ENCODE results near the gene PFKFB3.
"Not testable (repeated sequence)": the region's sequence is repeated elsewhere in the genome, so short reads cannot be mapped to it uniquely, and the experiment has no call there.

Gene PFKFB3

DNA sequence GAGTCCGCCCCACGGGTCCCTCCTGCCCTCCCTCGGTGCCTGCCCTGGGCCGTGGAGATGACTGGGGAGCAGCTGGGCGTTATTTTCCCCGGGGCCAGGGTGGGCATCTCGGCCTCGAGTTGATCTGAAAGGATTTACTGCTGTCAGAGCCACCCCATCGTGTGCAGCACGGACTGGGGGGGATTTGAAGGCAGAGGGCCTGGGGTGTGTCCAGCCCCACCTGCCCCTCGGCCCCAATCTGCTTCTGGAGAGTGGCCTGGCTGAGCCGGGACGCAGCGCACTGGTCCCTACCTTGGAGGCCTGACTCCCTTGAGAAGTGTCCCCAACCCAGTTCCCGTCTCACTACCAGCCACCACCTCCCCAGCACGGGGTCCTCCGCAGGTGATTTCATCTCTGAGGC, 24.2 kb upstream of the PFKFB3 start:
- no peak for DNase-seq (ENCODE audit: low read depth in 3 of 3)

DNA sequence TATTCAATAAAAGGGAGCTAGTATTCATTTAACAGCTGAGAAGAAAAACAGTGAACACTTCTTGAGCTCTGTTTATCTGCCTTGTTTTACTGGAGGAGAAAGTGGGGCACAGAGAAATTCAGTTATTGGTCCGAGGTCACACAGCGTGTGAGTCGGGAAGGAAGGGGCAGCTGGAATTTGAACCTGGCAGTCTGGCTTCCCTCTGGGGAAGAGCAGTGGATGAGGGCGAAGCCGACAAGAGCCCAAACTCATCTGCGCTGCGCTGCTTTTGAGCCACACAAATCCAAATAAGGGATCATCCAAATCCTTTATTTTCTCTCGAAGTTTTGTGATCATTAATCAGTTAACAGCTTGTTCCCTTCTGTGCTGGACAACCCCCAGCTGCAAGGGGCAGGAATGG, 23.7 kb upstream of the PFKFB3 start:
- no peak for DNase-seq (ENCODE audit: low read depth in 3 of 3)

DNA sequence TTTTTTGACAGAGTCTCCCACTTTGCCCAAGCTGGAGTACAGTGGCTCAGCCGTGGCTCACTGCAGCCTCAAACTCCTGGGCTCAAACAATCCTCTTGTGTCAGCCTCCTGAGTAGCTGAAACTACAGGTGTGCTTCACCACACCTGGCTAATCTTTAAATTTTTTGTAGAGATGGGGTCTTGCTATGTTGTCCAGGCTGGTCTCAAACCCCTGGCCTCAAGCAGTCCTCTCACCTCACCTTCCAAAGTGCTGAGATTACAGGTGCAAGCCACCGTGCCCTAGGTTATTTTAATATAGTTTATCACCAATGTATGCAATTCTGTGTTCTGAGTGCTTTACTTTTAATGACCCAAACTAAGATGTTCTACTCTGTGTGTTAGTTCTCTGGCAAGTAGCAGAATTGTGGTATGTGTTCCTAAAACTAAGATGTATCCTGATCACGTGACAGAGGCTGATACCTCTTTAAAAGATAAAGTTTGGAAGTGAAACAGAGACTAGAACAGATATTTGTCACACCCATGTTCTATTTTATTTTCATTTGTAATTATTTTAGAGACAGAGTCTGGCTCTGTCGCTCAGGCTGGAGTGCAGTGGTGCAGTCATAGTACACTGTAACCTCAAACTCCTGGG, 22.1 kb upstream of the PFKFB3 start:
- no peak for DNase-seq (ENCODE audit: low read depth in 3 of 3)

DNA sequence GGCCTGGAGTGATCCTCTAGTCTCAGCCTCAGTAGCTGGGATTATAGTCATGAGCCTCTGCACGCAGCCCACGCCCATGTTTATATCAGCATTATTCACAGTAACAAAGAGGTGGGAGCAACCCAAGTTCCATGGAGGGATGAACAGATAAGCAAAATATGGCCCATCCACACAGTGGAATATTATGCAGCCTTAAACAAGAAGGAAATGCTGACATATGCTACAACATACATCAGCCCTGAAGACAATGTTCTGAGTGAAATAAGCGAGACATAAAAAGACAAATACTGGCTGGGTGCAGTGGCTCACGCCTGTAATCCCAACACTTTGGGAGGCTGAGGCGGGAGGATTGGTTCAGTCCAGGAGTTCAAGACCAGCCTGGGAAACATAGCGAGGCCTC, 21.5 kb upstream of the PFKFB3 start:
- no peak for DNase-seq (ENCODE audit: low read depth in 3 of 3)

DNA sequence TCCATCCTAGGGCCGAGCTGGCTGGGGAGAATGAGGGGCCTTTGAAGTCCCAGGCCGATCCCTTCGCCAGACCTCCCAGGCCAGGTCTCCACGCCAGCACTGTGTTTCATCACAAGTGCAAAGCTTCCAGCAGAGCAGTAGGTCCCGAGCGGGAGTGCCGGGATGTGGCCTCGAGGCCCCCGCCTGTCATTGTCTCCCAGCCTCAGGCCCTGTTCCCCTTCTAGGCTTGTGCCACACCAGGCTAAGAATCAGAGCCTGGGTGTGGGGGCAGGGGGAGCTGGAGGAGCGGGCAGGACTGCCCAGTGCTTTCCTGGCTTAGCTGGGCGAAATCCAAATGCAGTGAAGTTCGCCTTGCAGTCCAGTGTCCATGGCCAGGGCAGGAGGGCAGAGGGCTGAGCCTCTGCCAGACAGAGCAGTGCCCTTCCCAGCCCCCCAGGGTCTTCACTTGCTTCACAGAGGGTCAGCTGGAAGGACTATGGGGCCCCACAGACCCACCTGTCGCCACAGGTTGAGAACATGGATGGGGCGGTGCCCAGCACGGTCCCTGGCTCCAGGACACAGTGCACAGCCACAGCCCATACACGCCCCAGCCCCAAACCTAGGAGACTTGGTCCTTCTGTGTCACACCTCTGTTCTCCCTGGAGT, 20.2 kb upstream of the PFKFB3 start:
- no peak for DNase-seq (ENCODE audit: low read depth in 3 of 3)

DNA sequence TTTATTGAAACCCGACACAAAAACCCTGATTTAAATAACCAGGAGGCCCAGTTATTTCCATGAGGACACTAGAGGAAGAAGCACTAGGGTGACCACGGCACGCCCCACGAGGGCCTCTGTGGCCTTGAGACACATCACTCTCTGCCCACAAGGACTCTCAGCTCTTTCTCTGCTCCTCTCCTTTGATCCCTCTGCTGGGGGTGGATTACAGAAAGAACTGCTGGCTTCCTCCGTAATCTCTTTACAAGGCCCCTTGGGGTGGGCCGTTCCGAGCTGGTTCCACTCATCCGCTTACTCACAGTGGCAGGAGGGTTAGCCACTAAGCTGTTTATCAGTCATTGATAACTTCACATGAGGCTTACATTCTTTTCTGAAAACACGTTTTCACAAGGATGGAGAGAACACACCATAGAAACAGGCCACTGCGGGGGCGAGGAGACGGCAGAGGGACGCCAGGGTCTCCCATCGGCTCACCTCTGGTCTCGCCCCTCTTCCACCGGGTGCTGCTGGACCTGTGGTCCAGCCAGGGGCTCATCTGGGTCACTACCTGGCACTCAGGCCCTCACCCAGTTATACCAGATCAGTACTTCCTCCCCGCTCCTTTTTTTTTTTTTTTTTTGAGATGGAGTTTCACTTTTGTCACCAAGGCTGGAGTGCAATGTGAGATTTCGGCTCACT, 17.6 kb upstream of the PFKFB3 start:
- DNase-seq (ENCODE audit: low read depth in 3 of 3), result no peak

DNA sequence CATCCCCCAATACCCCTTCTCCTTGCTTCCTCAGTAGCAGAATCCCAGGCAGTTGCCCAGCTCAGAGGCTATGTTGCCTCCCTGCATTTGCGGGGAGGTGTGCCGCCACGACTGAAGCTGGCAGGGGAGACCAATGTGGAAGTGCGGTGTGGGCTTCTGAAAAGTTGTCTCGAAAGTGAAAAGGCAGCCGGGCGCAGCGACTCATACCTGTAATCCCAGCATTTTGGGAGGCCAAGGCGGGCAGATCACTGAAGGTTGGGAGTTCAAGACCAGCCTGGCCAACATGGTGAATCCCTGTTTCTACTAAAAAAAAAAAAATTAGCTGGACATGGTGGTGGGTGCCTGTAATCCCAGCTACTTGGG, 15.9 kb upstream of the PFKFB3 start:
- DNase-seq (ENCODE audit: low read depth in 3 of 3), result no peak

DNA sequence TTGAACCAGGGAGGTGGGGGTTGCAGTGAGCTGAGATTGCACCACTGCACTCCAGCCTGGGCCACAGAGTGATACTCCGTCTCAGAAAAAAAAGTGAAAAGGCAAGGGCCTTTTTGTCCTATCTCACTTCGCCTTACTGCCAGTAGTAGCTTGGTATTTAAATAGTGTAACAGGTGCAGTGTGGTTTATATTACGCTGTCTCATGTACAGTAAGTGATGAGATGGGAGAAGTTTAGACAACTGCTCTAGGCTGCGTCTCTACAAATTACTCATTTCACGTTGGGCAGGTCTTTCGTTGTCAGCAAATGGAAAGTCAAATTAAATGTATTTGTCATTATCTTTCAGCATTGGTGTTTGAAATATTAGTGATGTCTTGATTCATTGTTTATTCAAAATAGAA, 15.5 kb upstream of the PFKFB3 start:
- DNase-seq (ENCODE audit: low read depth in 3 of 3), result no peak

DNA sequence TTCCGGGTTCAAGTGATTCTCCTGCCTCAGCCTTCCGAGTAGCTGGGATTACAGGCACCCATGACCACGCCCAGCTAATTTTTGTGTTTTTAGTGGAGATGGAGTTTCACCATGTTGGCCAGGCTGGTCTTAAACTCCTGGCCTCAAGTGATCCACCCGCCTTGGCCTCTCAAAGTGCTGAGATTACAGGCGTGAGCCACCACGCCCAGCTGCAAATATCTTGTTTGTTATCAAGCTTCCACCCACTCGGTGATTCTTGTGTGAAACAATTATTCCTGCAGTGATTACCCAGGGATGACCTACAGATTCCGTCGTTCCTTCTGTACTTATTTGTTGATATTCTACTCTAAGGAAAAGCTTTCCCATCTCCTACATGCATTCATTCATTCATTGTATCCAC, 12.7 kb upstream of the PFKFB3 start:
- not testable (repeated sequence) for DNase-seq (ENCODE audit: low read depth in 3 of 3)

DNA sequence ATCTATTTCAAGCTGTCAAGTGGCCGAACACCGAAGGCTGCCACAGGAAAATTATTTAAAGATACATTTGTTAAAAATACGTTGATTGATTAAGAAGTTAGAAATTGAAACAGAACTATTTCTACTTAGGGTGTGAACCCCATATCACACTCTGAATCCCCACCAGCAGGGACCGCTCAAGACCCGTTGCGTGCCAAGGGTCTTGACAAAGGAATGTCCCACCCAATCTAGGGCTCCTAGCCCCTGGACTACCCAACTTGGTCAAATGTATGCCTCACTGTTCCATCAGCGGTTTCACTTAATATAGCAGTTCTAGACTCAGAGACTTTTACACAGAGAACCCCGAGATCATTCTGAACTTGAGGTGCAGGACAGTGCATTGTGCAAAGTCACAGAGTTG, 11.6 kb upstream of the PFKFB3 start:
- no peak for DNase-seq (ENCODE audit: low read depth in 3 of 3)

DNA sequence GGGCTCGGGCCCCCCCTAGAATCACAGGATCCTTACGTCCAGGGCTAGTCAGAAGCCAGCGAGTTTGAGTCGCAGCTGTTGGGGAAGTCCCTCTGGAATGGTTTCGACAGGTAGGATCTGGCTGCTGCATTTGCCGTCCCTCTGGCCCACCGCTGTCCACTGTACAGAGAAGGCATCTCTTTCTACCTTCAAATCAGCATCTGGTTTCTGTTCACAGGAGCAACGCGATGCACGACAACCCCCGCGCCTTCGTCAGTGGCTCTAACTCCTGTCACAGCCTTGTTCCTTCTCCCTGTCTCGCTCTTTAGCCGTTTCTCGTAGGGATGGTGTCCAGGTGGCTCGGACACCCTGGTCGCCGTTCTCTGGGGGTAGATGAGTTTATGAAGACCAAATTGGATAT, 11.2 kb upstream of the PFKFB3 start:
- no peak for DNase-seq (ENCODE audit: low read depth in 3 of 3)

DNA sequence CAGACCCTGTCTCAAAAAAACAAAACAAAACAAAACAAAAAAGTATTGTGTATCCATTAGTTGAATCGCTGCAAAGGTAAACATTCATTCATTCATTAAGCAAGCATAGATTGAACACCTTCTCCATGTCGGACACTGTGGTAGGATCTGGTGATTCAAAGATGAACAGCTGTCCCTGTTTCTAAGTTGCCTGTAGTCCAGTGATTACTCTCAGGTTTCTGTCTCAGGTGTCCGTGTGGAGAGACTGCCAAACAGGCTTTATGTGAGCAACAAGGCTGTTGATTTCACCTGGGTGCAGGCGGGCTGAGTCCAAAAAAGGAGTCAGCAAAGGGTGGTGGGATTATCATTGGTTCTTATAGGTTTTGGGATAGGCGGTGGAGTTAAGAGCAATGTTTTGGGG, 9.4 kb upstream of the PFKFB3 start:
- DNase-seq (ENCODE audit: low read depth in 3 of 3), result not testable (repeated sequence)

DNA sequence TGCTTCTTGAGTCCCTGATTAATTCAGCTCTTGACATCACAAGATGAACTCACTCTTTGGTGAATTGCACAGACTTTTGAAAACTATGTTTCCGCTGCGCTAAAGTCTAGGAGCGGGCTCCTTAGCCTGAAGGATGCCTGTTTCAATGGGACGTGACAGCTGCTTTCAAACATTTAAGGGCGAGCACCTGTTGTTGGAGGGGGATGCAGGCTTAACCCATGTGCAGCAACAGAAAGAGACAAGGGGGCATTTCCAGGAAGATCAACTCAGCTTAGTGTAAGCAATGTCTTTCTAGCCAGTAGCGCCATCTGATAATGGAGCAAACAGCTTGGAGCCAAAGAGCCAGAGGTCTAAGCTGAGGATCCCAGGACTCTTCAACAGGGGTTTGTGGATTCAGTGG, 8.4 kb upstream of the PFKFB3 start:
- DNase-seq (ENCODE audit: low read depth in 3 of 3), result no peak

DNA sequence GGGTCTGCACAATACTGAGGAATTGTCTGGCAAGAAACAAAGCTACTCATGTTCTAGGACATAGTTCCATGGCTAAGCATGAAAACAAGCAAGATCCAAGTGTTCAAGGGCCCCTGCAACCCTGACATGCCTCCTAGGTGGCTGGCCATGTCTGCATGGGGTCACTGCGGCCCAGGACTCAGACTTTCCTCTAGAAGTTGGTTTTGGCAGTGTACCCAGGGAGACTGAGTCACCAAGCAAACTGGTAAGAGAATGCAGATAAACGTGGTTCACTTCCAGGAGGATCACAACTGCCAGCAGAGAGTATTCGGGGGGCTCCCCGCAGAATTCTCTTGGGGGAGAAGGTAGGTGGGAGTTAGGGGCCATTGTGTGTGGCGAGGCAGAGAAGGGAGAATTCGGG, 7.4 kb upstream of the PFKFB3 start:
- no peak for DNase-seq (ENCODE audit: low read depth in 3 of 3)

DNA sequence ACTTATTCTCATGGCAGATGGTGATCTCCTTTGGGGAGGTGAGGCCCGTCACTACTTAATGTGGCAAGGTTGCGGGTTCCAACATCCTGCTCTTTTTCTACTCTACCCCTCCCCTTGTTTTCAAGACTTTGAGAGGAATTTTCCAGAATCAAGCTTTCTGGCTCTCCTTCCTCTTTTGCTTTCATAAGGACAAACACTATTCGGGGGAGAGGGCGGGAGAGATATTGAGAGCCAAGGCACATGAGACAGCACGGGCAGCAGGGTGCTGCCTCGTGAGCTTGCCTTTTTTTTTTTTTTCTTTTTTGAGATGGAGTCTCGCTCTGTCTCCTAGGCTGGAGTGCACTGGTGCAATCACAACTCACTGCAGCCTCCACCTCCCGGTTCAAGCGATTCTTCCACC, 6.9 kb upstream of the PFKFB3 start:
- no peak for DNase-seq (ENCODE audit: low read depth in 3 of 3)

DNA sequence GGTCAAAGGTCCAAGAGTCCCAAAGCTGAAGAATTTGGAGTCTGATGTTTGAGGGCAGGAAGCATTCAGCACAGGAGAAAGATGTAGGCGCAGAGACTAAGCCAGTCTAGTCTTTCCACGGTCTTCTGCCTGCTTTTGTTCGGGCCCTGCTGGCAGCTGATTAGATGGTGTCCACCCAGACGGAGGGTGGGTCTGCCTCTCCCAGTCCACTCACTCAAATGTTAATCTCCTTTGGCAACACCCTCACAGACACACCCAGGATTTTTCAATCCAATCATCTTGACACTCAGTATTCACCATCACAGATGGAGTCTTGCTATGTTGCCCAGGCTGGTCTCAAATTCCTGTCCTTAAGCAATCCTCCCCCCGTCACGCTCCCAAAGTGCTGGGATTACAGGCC, 6.2 kb upstream of the PFKFB3 start:
- DNase-seq (ENCODE audit: low read depth in 3 of 3), result not testable (repeated sequence)

DNA sequence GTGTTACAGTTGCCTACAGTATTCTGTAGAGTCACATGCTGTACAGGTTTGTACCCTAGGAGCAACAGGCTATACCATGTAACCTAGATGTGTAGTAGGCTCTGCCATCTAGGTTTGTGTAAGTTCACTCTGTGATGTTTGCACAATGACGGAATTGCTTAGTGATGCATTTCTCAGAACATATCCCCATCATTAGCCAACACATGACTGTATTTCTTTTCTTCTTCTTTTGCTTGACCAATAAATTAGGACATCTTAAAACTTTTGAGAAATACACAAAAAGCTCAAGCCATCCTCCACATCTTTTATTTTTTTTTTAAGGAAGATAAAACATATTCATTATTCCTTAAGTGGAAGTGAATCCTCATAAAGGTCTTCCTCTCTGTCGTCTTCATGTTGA, 5.4 kb upstream of the PFKFB3 start:
- no peak for DNase-seq (ENCODE audit: low read depth in 3 of 3)

DNA sequence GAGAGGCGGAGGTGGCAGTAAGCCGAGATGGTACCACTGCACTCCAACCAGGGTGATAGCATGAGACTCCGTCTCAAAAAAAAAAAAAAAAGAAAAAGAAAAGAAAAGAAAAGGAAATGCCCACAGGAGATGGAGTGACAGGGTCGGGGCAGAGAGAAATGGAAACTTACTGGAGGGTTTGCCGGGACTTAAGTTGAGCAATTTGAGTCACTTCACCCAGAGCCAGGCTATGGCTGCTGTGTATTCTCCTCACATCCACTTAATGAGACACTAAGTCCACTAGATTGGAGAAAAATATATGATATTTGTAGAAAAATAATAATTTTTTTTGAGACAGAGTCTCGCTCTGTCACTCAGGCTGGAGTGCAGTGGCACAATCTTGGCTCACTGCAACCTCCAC, 4.6 kb upstream of the PFKFB3 start:
- no peak for DNase-seq (ENCODE audit: low read depth in 3 of 3)

DNA sequence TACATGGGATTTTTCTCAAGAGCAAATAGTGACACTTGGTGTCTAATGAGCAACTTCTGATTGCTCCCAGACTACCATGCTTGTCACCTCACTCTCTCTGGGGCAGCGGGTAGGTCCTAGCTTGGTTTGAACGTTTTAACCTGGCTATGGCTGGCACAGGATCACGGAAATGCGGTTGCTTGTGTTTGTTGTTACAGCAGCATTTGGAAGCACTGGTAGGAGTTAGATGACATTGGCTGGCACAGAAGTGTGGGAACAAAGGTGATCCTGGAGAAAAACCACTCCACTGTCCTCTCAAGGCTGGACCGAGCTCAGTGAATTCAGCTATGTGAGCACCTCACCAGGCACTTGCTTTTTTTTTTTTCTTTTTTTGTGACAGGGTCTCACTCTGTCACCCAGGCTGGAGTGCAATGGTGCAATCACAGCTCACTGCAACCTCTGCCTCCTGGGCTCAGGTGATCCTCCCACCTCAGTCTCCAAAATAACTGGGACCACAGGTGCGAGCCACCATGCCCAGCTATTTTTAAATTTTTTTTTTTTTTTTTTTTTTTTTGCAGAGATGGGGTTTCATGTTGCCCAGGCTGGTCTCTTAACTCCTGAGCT, 3.5 kb upstream of the PFKFB3 start:
- no peak for DNase-seq (ENCODE audit: low read depth in 3 of 3)

DNA sequence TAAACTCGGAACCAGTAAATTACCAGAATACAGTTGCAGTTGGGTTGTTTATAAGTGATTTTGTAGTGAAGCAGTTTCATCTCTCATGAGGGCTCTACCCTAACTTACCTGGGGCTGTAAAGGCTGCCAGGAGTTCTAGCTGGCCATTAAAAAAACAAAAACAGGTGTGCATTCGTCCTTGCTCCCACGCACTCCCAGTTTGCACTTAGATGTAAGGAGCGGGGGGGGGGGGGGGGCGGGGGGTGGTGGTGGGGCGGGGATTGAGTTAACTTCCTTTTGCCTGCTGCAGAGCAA, 2.3 kb upstream of the PFKFB3 start:
- no peak for DNase-seq (ENCODE audit: low read depth in 3 of 3)

DNA sequence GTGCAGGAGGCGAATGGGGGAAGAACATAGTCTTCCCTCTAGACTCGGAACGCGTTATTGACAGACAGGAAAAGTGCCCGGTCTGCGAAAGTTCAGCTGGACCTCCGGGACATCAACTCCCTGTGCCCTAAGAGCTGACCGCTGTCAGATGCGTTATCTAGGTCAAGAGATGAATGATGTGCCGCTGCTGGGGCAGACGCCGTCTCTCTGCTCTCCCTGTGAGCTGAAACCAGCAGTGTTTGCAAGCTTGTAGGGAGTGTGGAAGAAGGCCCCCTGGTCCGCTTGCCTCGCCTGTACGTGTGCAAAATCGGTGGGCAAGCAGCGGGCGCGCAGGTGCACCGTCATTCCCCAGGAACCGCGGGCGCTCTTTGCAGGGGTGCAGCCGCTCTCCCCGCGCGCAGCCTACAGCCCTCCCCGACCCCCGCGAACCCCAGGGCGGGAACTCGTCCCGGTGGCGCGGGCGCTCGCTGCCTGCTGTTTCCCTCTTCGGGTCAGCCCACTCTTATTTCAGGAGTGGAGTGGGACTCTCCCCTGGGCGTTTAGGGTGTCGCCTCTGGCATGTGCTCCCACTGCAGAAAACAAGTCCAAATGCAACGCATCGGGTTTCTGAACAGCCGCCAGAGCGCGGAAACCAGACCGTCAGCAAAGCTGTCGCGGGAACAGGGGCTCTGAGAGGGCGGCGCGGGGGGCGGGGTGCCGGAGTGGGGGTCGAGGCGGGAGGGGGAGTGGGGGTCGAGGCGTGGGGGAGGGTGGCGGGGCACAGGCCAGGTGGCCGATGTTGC, 1.8 kb upstream of the PFKFB3 start:
- DNase-seq (ENCODE audit: low read depth in 3 of 3), result peak in 1 of 3 donors; percentile 49

DNA sequence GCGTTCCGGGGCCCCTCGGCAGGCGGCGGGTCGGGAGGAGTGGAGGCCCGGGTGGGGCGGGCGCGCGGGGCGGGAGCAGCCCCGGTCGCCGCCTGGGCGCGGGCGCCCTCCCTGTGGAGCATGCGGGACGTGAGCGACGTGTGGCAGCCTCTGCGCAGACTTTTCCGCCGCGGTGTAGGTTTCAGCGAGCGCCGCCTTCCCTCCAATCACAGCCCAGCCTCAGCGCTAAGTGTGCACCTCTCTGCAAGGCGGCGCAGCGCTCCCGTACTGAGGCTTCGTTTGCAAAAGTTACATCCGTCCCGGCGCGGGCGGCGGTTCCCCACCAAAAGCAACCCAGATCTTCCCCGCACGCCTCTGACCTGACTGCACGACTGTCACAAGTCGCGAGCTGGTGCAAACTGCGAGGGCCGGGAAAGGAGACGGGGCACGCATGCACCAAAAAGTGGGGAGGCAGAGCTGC, 1.2 kb upstream of the PFKFB3 start:
- DNase-seq (ENCODE audit: low read depth in 3 of 3), result peak; percentile 76 to 87 (median 85)

All from stimulated activated CD4-positive, alpha-beta T cell treated with anti-CD3 and anti-CD28 coated beads, TNF-alpha, amount 100 ng/mL, for 48 hours (primary cell).